Suprapubic skin (tissue), 4 donors: Measurements from ENCODE around the gene MREG. TPM values are rescaled to one million over a fixed set of nuclear protein-coding genes. Genes with fewer than 3 reads are reported as not detected.
A peak's percentile ranks its signal among the peaks of the same experiment; 100 is the strongest.
"Not testable (repeated sequence)": the region's sequence is repeated elsewhere in the genome, so short reads cannot be mapped to it uniquely, and the experiment has no call there.

ENCODE experiments used
- DNase-seq, 2 donors: peaks; one replicate each; pipeline ENCODE4 v3.0.0-alpha.2; 2019; ENCODE audit warnings: low spot score in 2 of 2
- H3K27ac ChIP-seq: fragments of 200-600 bp; sonication (generic); one replicate; pipeline ENCODE4 v1.5.1; 2019
- H3K27me3 ChIP-seq: fragments of 200-600 bp; sonication (generic); one replicate; pipeline ENCODE4 v1.5.1; 2019
- H3K36me3 ChIP-seq: fragments of 200-600 bp; sonication (generic); one replicate; pipeline ENCODE4 v1.5.1; 2019
- H3K4me1 ChIP-seq: fragments of 200-600 bp; sonication (generic); one replicate; pipeline ENCODE4 v1.5.1; 2019
- H3K4me3 ChIP-seq: fragments of 200-600 bp; sonication (generic); one replicate; pipeline ENCODE4 v1.5.1; 2019; ENCODE audit warnings: mild to moderate bottlenecking
- H3K9me3 ChIP-seq: fragments of 200-600 bp; sonication (generic); one replicate; pipeline ENCODE4 v1.5.1; 2019
- CTCF ChIP-seq, 2 donors: fragments of 200-600 bp in 1 of 2; fragments of 450-650 bp in 1 of 2; sonication (generic) in 1 of 2; IDR thresholded peaks; one replicate each; pipeline ENCODE4 v1.5.1; 2016 to 2019; ENCODE audit warnings: antibody characterized with exemption in 2 of 2, mild to moderate bottlenecking in 1 of 2, moderate library complexity in 1 of 2
- EP300 ChIP-seq: sonication (generic); formaldehyde crosslinking; IDR thresholded peaks from one replicate; pipeline ENCODE4 v1.6.1; 2017; ENCODE audit warnings: antibody characterized with exemption
- POLR2A ChIP-seq, 2 donors: fragments of 450-650 bp; IDR thresholded peaks; one replicate each; pipeline ENCODE4 v1.6.1; 2017; ENCODE audit warnings: antibody characterized with exemption in 2 of 2, mild to moderate bottlenecking in 2 of 2, moderate library complexity in 2 of 2
- POLR2AphosphoS5 ChIP-seq, 3 donors: sonication (generic); formaldehyde crosslinking; IDR thresholded peaks; one replicate each; pipeline ENCODE4 v1.6.1; 2017; ENCODE audit warnings: antibody characterized with exemption in 3 of 3
- WGBS: methylation state at CpG from one replicate; pipeline ENCODE4 v1.1.5; 2018; 5-methylcytosine and 5-hydroxymethylcytosine counted together
- total RNA-seq, 4 donors: library from RNA; depleted of rRNA; stranded (reverse); fragments of >200 nt; gene quantifications; one replicate each; pipeline ENCODE4 v1.1.0, GENCODE V29; 2016

MREG gene
- total RNA-seq, 4 donors from 2014 or later, result 26.1 to 37.3 (median 29.7) TPM

GRCh38 chr2:216001216-216002100 lies 11.9 kb downstream of the MREG start:
- peak overlapping the region; percentile 11 for H3K27ac ChIP-seq
- 81% methylated on average over 9 of the region's 9 CpGs for WGBS
- H3K4me3 ChIP-seq, result no peak overlapping the region
- H3K9me3 ChIP-seq, result no peaks in the 10 kb centered on the region
- peaks cover 22% of the 10 kb centered on the region for H3K4me1 ChIP-seq
- TF ChIP-seq POLR2A (IDR thresholded peaks at IDR 0.05), result no peak
- no peak for DNase-seq
- H3K27me3 ChIP-seq, result no peaks in the 10 kb centered on the region
- H3K36me3 ChIP-seq, result peaks cover 5% of the 10 kb centered on the region

GRCh38 chr2:215998636-215999035 lies 14.7 kb downstream of the MREG start:
- no peak for TF ChIP-seq POLR2AphosphoS5 (IDR thresholded peaks at IDR 0.05)
- TF ChIP-seq POLR2A (IDR thresholded peaks at IDR 0.05), result no peak
- TF ChIP-seq EP300, result no peak
- no peak for TF ChIP-seq CTCF (IDR thresholded peaks at IDR 0.05)
- H3K9me3 ChIP-seq, result no peaks in the 10 kb centered on the region
- no peaks in the 10 kb centered on the region for H3K27me3 ChIP-seq
- H3K27ac ChIP-seq, result no peak overlapping the region
- no peak overlapping the region for H3K4me3 ChIP-seq
- WGBS, result 73% methylated on average over 2 of the region's 2 CpGs
- peaks cover 5% of the 10 kb centered on the region for H3K36me3 ChIP-seq
- H3K4me1 ChIP-seq, result peaks cover 16% of the 10 kb centered on the region
- DNase-seq, result no peak

- Histone ChIP-seq H3K36me3 (peaks cover 5% of the 10 kb centered on the region), H3K27me3 (no peaks in the 10 kb centered on the region), H3K9me3 (no peaks in the 10 kb centered on the region), H3K4me3 (no peak overlapping the region), H3K27ac (no peak overlapping the region), H3K4me1 (peaks cover 13% of the 10 kb centered on the region)
- WGBS, result 97% methylated on average over 1 of the region's 1 CpG
- no peak for TF ChIP-seq POLR2AphosphoS5 (IDR thresholded peaks at IDR 0.05)
- TF ChIP-seq CTCF (IDR thresholded peaks at IDR 0.05), result no peak
- TF ChIP-seq EP300, result no peak
- no peak for TF ChIP-seq POLR2A (IDR thresholded peaks at IDR 0.05)
- DNase-seq, result no peak
Measured at GRCh38 chr2:215997219-215997618, 16.1 kb downstream of the MREG start.

GRCh38 chr2:215994911-215995310 lies 18.4 kb downstream of the MREG start:
- DNase-seq, result no peak
- Histone ChIP-seq H3K27me3 (no peaks in the 10 kb centered on the region), H3K9me3 (no peaks in the 10 kb centered on the region), H3K27ac (no peak overlapping the region), H3K4me1 (peaks cover 2% of the 10 kb centered on the region), H3K36me3 (peaks cover 5% of the 10 kb centered on the region), H3K4me3 (no peak overlapping the region)
- TF ChIP-seq POLR2A (IDR thresholded peaks at IDR 0.05), result no peak
- TF ChIP-seq CTCF (IDR thresholded peaks at IDR 0.05), result no peak
- TF ChIP-seq POLR2AphosphoS5 (IDR thresholded peaks at IDR 0.05), result no peak
- no peak for TF ChIP-seq EP300
- WGBS, result 83% methylated on average over 4 of the region's 4 CpGs

- not testable (repeated sequence) for H3K27ac ChIP-seq, H3K4me3 ChIP-seq, H3K27me3 ChIP-seq, H3K9me3 ChIP-seq, H3K4me1 ChIP-seq, H3K36me3 ChIP-seq, DNase-seq
- WGBS, result 84% methylated on average over 4 of the region's 5 CpGs
Measured at GRCh38 chr2:215988556-215989207, 24.7 kb downstream of the MREG start.

- no peak for DNase-seq
- no peak overlapping the region for H3K27ac ChIP-seq
- WGBS, result 95% methylated on average over 1 of the region's 1 CpG
Measured at GRCh38 chr2:215985257-215985656, 28.1 kb downstream of the MREG start.

More at GRCh38 chr2:215985257-215985656, 28.1 kb downstream of the MREG start:
- H3K9me3 ChIP-seq, result no peaks in the 10 kb centered on the region
- H3K27me3 ChIP-seq, result no peaks in the 10 kb centered on the region
- TF ChIP-seq POLR2A (IDR thresholded peaks at IDR 0.05) (no peak), POLR2AphosphoS5 (IDR thresholded peaks at IDR 0.05) (no peak), CTCF (IDR thresholded peaks at IDR 0.05) (no peak), EP300 (no peak)
- peaks cover 7% of the 10 kb centered on the region for H3K4me1 ChIP-seq
- H3K4me3 ChIP-seq, result no peak overlapping the region
- no peaks in the 10 kb centered on the region for H3K36me3 ChIP-seq
